NCI-H510A (cell line): ENCODE results near the gene PAGE3.

Experiments used
- DNase-seq: peaks from one replicate; lab custom pipeline; 2025; lab: John Stamatoyannopoulos, UW

The PAGE3 gene

GRCh38 chrX:55264816-55265215, at the start of gene PAGE3:
Gene PAGE3 (minus strand): TSS chrX:55264916. CDS start chrX:55263903, 1,013 bp downstream.
- no peak for DNase-seq

- no peak for DNase-seq
Observed at GRCh38 chrX:55312655-55313054, 47.9 kb upstream of the PAGE3 start.

- no peak for DNase-seq
Observed at GRCh38 chrX:55290963-55291362, 26.2 kb upstream of the PAGE3 start.

- no peak for DNase-seq
Observed at GRCh38 chrX:55279832-55280231, 15.1 kb upstream of the PAGE3 start.

GRCh38 chrX:55260806-55261205, 3.9 kb downstream of the PAGE3 start:
- DNase-seq: no peak

- DNase-seq: no peak
Observed at GRCh38 chrX:55253528-55253927, 11.2 kb downstream of the PAGE3 start.

GRCh38 chrX:55240788-55241340, 23.9 kb downstream of the PAGE3 start:
- no peak for DNase-seq

GRCh38 chrX:55220119-55220794, 44.5 kb downstream of the PAGE3 start, which contains the start of gene PAGE5:
Gene PAGE5 (plus strand): TSS chrX:55220346. CDS start chrX:55221383, 1,037 bp downstream.
- no peak for DNase-seq

- DNase-seq: no peak
Observed at GRCh38 chrX:55213381-55213780, 51.3 kb downstream of the PAGE3 start.

GRCh38 chrX:55210931-55211677, 53.6 kb downstream of the PAGE3 start:
- no peak for DNase-seq
